Measurements from ENCODE around the gene MLC1.

The MLC1 gene

DNA sequence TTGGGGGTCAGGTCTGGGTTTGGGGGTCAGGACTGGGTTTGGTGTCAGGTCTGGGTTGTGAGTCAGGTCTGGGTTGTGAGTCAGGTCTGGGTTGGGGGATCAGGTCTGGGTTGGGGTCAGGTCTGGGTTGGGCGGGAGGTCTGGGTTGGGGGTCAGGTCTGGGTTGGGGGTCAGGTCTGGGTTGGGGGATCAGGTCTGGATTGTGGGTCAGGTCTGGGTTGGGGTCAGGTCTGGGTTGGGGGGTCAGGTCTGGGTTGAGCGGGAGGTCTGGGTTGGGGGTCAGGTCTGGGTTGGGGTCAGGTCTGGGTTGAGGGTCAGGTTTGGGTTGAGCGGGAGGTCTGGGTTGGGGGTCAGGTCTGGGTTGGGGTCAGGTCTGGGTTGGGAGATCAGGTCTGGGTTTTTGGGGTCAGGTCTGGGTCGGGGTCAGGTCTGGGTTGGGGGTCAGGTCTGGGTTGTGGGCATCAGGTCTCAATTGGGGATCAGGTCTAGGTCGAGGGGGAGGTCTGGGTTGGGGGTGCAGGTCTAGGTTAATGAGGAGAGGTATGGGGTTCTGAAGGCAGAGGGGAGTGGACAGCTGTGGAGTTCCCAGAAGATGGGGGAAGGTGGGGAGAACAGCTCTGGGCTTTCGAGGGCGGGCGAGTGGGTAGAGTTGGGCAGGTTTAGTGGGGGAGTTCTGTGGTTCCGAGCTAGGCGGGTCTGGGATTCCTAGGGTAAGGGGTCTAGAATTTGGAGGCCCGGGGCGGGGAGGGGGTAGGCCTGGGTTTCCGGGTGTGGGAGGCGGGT, 27.8 kb downstream of the MLC1 start:
- no peak for DNase-seq

DNA sequence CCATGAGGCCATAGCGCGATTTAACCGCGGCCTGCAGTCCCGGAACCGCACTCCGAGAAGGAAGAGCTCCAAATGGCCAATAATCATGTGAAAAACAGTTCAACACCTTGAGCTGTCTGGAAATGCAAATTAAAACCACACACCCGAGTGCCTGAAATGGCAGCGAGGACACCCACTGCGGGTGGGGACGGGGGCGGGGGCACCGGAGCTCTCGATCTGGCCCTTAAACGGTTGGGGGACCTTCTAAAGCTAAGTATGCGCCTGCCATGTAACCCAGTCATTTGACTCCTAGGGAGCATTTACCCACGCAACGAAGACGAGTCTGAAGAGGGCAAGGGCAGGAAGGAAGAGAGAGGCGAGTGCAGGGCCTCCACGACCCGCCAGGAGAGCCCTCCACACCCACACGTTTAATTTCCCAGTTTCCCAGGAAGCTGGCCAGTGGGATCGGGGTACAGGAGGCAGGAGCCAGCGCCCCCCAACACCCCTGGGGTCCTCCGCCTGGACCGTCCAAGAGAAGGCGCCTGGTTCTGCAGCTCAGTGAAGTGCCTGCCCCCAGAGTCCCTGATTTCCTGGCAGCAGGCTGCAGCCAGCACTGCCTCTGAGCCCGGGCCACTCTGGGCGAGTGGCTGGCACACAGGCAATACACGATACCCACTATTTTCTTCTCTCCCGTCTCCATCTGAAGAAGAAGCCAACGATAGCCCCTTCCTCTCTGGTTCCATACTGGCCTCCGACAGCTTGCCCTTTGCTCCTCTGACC, 28.8 kb downstream of the MLC1 start:
- DNase-seq = no peak

DNA sequence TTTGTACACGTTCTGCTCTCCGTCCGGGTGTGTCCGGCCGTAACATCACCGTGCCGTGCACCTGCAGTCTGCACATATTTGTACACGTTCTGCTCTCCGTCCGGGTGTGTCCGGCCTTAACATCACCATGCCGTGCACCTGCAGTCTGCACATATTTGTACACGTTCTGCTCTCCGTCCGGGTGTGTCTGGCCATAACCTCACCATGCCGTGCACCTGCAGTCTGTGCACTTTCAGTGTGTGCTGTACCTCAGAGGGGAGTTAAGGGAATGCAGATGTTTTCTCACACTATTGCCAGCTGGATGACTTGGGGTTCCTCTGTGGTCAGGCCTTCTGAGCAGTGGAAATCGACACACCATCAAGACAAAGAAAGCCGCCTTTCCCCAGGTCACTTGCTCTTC, 31.4 kb downstream of the MLC1 start:
- DNase-seq = no peak

DNA sequence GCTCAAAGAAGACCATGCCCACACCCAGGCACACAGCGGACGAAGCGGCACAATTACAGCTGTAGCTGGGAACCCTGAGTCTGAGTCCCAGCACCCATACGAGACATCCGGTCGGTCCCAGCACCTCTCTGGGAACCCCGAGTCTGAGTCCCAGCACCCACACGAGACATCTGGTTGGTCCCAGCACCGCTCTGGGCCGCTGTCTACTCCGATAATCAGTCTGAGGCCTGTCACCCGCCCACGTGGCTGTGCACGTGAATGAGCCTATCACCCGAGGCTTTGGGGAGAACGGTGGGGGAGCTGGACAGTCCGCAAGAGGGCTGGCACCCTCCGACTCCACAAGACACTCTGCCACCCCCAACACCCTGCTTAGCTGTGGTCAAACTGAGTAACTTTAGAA, 33.3 kb downstream of the MLC1 start:
- no peak for DNase-seq

DNA sequence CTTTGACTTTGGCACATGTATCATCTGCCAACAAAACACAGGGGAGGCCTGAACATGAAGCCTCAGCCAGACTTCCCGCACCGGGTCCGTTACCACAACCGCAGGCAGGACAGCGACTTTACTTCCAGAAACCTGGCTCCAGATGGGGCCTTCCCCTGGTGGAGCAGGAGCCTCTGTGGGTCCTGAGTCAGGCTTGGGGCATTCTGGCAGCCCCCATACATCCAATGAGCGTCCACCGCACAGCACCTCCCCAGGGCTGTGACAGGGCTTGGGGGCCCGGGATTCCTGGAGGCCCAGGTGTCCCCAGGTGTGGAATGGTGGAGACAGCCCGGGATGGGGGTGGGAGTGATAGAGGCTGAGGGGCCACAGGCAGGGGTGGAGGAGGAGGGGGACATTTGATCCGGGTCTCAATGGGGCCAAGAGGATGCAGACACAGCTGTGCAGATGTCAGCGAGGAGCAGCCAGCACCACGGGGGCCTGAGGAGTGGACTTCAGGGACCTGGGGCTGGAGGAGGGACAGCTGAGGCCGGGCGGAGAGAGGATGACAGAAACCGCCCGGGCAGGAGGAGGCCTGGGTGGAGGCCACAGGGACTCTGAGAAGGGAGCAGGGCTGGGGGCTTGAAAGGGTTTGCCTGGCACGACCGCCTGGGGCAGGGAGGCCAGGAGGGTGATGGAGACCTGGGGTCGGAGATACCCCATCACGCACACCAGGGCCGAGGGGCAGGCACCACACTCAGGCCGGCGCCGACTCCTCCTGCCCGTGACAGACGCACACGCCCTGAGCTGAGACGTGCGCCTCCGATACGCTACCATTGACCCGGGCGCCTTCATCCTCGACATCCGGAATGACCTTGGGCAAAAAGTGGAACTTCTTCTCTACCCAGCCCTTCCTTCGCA, 35.7 kb downstream of the MLC1 start:
- no peak for DNase-seq

DNA sequence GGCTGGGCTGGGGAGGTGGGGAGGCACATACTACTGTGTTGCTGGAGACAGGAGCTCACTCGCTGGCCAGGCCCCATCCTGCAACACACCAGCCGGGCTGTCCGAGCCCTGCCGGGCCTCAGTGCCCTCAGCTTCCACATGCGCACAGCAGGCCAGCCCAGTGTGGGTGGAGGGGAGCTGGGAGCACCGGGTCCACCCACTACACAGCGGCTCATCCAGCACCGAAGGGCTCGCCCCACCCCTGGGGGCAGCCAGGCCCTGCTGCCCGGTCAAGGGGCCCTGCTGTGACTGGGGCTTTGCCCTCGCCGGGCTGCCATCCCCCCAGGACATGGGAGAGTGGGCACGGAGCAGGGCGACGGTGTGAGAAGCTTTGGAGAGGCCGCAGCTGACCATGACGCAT, 36.4 kb downstream of the MLC1 start:
- no peak for DNase-seq

DNA sequence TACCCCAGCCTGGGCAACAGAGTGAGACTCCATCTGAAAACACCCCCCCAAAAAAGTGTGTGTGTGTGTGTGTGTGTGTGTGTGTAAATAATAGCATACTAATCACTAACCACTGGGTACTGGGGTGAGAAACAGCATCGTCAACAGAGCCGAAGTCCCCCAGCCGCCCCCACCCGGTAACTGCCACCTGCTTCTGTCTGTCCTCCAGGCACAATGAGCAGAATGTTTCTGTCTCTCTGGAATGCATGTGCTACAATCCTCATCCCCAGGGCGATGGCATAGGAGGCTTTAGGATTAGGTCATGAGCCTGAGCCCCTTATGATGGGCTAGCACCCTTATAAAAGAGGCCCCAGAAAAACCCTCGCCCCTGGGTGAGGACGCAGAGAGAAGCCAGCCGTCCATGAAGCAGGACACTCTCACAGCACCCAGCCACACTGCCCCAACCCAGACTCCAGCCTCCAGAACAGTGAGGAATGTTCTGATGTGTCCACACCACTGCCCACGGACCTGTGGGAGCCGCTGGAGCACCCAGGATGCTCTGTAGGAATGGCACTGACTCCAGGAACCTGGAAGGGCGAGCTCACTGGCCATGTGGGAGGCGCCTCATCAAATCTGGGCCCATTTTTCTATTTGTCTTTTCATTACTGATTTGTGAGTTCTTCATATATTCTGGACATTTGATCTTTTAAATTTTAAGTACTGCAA, 37.0 kb downstream of the MLC1 start:
- no peak for DNase-seq

DNA sequence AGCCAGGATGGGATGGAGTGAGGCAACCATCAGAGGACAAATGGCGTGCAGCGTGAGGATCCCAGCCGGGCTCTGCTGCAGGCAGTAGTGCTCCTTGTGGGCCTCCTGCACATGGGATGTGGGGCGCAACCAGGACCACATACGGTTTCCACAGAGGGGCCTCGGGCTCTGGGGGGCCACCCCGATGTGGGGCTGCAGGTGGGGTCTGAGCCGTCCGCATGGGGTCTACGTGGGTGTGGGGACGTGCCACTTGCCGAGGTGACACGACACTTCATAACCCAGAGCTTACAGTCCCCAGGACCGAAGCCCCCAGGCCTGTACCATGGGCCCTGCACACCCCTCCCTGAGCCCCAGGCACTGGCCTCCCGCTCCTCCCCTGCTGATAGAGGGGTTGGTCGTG, 37.9 kb downstream of the MLC1 start:
- DNase-seq = no peak

DNA sequence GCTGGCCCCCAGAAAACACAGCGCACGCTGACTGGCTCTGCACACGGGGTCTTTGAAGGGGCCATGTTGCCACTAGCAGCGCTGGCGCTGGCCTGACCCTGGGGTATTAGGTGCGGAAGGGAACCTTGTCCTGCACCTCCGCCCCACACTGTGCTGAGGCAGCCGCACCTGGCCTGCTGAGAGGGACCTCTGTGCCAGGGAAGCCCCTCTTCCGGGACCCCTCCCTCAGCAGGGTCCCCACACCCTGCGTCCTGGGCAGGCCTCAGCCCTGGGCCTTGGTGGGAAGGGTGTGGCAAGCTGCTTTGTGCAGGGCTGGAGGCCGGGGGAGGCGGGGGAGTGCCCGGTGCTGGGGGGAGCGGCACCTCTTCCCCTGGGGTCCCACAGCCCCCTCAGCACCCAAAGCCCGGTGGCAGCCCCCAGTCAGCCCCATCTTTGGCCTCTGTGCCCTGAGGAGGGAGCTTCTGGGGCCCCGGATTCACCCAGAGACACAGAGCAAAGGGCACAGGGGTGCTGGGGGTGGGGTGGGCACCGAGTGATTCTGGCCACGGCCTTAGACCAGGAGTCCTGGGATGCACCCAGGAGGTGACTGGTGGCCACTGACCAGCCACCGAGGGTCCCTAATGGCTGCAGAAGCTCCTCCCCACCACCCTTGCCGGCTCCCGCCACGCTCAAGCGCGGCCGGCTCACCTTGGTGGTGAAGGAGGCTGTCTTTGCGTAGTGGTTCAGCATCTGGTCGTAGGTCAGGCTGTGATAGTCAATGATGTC, 38.6 kb downstream of the MLC1 start:
- DNase-seq = no peak

DNA sequence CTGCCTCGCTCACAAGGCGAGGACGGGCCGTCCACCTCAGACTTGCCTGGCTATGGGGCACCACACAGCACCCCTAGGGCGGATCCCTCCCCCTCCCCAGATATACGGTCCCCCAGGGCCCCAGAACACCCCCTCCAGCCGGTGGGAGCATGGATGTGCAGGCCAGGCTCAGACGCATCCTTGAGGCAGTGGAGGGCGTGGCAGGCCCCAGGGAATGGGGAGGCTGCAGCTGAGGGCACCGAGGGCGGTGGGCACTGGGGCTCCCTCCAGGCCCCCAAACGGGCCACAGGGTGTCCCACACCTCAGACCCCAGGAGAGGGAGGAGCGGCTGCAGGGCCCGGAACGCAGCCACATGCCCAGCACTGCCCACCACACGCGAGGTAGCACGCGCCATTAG, 39.2 kb downstream of the MLC1 start:
- no peak for DNase-seq

DNA sequence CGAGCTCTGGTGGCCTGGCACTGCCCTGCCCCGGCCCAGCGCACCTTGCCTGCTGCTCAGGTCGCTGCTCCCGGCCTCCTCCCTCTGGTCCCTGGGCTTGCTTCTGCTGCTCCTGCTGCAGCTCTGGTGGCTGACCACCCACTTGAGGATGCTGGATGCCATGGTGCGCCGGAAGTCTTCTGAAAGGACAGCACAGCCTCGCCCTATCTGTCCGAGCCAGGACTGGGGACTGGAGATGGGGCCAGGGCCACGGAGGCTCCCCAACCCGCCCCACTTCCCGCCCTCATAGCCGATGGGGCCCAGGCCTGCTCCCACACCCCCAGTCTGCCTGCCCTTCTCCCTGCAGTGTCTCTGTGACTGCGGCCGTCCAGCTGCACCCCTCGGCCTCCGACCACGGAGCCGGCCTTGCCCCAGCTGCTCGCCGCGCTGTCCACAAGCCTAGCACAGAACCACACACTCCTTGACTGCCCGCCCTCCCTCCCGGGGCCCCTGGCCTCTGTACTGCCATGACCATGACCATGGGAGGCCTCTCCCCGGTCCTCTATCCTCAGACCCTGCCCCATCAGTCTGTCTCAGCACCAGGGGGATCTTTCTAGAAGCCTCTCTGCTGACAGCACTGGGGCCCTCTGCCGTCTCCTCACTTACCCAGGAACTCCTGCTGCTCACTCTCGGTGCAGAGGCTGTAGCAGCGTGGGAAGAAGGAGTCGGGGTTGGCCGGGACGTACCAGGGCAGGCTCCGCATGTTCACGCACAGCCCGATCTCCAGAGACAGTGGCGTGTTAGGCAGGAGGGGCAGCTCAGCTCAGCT, 39.8 kb downstream of the MLC1 start:
- DNase-seq = no peak

DNA sequence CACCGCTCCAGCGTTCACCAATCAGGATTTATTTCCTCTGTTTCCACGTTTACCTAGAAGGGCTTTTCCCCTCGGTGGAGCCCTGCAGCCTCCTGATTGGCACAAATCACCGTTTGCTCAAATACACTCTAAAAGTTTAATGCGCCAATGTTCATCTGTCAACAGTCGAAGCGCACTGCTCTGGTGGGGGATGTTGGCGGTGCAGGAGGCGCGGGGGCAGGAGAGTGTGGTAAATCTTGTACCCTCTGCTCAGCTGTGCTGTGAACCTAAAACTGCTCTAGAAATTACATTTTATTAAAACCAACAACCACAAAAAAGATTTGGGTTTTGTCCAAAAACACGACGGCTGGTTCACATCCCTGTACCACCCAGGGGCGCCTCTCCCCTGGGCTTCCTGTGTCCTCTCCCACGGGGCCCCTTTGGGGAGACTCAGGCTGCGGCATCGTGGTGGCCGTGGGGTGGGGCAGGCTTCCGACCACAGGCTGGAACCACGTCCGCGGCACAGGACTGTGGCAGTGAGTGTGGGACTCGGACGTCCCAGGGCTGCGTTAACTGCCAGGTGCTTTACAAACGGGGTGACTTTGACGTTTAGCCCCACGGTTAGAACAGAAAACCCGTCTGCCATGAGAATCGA, 40.6 kb downstream of the MLC1 start:
- no peak for DNase-seq

DNA sequence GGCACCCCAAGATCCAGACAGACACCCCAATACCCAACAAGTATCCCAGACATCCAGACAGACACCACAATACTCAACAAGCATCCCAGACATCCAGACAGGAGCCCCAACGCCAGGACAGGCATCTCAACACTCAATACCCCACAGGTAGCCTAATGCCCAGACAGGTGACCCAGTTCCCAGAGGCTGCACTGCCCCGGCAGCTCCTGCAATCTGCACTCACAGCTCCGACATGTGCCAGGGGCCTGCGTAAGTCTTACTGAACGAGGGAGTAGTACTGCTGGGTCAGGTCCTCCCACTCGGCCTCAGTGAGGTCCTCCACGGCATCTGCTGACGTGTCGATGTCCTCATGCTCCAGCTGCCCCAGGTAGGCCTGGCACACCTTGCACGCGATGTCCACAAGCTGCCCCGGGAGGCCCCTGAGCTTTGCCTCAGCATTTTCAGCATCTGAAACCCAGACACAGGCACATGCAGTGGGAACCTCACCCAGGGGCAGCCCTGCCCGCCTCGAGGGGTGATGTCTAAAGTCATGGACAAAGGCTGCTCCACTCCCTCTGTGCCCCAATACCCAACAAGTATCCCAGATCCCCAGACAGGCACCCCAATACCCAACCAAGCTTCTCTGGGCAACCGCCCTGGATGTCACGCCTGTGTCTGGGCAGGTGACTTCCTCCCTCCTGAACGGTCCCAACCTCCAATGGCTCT, 43.7 kb downstream of the MLC1 start:
- no peak for DNase-seq

DNA sequence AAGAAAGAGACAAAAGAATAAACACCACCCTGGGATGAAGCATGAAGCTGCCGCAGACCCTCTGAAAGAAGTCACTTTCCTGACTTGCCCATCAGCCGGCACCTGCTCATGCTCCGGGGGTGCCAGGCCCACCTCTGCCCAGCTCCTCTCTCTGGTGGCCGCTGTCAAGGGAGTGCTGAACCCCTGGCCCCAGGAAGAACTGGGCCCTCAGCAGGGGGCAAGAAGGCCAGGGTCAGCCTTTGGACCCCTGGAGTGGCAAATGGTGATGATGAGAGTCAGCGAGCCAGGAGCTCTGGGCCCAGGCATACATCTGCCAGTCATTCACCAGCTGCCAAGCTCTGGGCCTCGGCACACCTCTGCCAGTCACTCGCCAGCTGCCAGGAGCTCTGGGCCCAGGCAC, 44.5 kb downstream of the MLC1 start:
- DNase-seq = no peak

DNA sequence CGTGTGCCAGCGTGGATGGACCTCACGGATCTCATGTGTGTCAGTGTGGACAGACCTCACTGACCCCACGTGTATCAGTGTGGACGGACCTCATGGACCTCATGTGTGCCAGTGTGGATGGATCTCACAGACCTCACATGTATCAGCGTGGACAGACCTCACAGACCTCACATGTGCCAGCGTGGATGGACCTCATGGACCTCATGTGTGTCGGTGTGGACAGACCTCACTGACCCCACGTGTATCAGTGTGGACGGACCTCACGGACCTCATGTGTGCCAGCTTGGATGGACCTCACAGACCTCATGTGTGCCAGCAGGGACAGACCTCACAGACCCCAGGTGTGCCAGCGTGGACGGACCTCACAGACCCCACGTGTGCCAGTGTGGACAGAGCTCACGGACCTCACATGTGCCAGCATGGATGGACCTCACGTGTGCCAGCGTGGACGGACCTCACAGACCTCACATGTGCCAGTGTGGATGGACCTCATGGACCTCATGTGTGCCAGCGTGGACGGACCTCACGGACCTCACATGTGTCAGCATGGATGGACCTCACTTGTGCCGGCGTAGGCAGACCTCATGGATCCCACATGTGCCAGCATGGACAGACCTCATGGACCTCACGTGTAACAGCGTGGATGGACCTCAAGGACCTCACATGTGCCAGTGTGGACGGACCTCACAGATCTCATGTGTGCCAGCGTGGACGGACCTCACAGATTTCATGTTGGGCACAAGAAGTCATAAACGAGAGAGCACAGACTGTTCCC, 45.4 kb downstream of the MLC1 start:
- DNase-seq = no peak

DNA sequence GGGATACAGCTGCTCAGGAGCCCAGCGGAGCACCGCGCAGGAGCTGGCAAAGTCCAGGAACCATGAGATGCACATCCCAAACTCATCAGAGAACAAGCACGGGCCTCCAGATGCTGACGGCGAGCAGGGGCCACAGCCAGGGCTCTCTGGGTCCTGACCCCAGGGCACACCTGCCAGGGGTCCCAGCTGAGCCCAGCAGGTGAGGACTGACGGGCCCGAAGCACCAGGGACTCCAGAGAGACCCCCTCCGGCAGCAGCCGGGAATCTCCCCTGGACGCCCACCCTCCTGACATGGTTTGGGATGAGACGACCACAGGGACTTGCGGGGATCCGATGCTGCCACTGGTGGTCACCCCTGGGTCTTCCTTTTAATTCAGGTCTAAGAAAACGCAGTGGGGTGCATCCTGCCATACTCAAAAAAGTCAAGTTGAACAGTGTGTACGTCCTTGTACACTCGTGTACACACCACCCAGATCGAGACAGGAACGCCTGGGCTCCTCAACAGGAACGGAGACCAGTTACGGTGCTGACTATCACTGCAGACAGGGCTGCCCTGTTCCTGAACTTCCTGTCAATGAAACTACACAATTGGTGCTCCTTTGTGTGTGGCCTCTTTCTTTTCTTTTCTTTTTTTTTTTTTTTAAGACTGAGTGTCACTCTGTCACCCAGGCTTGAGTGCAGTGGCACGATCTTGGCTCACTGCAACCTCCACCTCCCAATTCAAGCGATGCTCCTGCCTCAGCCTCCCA, 49.1 kb downstream of the MLC1 start:
- DNase-seq = no peak

DNA sequence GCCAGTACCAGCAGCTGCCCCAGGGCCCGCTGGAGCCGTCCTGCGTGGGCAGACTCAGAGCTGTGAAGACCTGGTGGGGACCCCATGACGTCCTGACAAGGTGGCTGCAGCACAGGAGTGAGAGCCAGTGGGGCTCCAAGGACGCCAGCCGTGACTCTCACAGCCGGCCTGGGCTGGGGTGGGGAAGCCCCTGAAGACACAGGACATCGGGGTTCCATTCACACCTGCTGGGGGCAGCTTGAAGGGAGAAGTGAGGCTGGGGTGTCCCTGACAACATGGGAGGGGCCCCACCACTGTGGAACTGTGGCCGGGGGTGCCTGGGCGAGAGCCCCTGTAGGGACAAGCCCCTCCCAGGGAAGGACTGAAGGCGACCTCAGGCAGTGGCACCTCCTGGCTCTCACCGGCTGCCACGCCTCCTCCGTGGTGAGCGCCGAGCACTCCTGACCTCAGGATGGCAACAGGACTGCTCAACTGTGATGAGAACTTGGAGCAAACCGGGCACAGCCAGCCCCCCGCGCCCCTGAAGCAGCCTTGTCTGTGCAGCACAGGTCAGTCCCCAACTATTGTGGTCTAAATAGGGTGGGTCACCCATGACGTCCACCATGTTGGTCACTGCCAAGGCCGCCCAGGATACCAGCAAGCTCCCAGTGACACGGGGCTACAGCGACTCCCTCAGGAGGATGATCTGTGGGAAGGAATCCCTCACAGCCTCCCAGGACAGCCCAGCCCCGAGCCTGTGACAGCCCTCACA, 49.9 kb downstream of the MLC1 start:
- DNase-seq = no peak
